ENCODE results near the gene TAF10.

TAF10 gene

DNA sequence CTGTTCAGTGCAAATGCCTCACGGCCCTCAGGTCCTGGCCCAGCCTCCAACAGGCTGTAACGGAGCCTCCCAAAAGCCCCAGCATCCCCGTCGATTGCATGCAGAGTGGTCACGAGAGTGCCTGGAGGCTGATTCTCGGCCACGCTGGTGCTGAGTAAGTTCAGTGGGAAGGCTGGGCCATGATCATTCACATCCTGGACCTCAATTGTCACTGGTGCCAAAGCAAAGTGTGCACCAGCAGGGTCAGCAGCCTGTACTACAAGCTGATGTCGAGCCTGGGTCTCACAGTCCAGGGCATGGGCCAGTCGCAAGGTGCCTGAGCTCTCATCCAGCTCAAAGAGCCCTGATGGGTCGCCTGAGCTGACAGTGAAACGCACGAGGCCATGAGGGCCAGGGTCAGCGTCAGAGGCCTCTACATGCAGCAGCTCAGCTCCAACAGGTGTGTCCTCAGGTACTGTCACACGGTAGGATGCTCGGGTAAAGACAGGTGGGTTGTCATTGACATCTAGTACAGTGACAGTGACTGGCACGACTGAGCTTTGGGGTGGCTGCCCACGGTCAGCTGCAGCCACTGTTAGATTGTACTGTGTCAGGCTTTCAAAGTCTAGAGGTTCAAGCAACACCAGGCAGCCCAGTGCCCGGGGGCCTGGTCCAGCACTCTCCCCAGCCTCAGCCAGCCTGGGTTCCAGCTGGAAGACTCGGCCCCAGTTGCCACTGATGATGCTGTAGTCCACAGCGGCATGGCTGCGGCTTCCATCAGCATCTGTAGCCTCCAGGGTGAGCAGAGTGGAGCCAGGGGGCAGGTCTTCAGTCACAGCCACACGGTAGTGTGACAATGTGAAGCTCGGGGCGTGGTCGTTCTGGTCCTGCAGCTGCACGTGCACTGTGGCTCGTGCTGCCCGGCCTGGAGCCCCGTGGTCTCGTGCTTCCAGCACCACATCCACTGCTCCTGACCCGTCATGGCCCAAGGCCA is 11.7 kb upstream of the TAF10 start:
- DNase-seq = no peak

- no peak for DNase-seq
Measured at GRCh38 chr11:6622261-6623171, 10.5 kb upstream of the TAF10 start.

GRCh38 chr11:6621711-6622211 is 9.7 kb upstream of the TAF10 start:
- DNase-seq = no peak

GRCh38 chr11:6620636-6621035 is 8.6 kb upstream of the TAF10 start:
- no peak for DNase-seq

DNA sequence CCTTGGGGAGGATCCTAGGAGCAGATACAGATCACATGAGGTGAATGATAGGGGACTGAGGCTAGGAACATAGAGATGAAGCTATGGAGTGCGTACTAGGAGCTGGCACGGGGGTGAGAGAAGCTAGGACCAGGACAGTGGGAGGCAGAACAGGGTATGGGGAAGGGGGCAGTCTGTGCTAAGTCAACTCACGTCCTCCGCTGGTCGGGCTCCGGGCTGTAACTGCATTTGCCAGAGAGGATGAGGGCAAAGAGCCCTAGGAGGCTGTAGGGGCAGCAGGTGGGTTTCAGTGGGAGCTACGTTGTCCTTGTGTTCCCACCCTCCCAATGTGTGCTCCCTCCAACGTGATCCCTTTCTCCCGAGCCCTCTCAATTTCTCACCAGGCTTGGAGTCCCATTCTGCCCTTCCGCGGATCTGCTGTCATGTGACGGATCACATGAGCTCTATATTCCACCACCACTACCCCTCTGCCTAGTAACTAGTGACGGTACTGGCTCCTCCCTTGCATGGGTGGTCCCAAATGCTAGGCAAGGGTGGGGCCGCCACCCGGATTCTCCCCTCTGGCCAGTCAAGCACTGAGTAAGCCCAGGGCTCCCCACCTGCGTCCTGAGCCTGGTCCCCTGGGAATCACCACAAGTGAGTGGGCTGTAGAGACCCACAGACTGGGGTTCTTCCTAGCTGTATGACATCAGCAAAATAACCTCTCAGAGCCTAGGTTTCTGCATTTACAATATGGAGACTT is 7.2 kb upstream of the TAF10 start, which contains the start of gene TPP1:
TSS of gene TPP1 (minus strand) at position 419 of the 742 bp plus-strand sequence. CDS start at position 397, 22 bp downstream.
- peak; percentile 92 for DNase-seq

GRCh38 chr11:6618117-6619003 is 6.3 kb upstream of the TAF10 start:
- DNase-seq = no peak

GRCh38 chr11:6617315-6617781 is 5.3 kb upstream of the TAF10 start:
- DNase-seq = no peak

- DNase-seq = no peak
Measured at GRCh38 chr11:6616596-6617250, 4.7 kb upstream of the TAF10 start.

- no peak for DNase-seq
Measured at GRCh38 chr11:6615882-6616585, 4.0 kb upstream of the TAF10 start.

DNA sequence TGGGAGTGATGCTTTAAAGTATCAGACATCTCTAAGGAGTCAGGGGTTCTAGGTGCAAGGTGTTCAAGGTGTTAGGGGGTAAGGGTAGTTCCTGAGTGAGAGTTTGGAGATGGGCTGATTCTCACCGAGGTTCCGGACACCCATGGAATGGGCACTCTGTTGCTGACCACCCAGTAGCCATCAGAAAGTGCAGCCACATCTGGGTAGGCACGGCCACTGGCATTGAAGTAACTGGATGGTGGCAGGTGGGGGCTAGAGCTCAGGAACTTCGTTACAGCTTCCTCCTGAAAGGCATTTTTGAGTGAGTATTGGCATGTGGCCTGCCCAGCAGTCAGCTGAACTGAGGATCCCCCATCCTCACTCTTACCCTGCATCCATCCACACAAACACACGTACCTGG is 3.0 kb upstream of the TAF10 start:
- no peak for DNase-seq

DNA sequence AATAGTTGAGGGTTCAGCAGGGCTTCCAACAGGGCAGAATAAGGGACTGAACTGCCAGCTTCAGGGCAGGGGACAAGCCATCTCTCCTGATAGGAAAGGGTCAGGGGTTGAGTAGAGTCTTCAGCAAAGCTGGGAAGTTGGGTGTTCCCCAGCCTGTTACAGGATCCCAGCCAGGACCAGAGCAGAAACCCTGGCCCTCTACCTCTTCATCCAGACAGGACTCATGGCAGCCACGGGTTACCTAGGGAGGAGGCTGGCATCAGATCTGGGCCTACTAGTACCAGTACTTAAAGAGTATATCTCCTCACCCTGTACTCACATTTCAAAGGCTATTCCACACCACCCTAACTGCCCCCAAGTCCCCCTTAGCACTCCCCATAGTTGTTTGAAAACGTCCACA is 2.4 kb upstream of the TAF10 start:
- no peak for DNase-seq

DNA sequence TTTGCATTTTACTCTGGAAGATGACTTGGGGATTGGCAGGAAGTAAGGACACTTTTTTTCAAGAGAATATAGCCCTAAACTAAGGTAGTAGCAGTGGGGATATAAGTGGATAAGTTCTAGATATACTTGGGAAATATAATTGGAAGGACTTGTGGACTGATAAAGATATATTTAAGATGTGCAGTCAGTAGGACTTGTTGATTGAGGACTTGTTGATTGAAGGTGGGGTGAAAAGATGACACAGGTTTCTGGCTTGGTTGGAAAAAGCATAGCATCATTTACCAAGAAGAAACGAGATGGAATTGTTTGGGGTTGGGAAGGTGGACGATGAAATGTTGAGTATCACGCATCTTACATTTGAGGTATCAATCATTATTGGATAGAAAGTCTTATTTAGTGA is 1.5 kb upstream of the TAF10 start:
- DNase-seq = no peak

DNA sequence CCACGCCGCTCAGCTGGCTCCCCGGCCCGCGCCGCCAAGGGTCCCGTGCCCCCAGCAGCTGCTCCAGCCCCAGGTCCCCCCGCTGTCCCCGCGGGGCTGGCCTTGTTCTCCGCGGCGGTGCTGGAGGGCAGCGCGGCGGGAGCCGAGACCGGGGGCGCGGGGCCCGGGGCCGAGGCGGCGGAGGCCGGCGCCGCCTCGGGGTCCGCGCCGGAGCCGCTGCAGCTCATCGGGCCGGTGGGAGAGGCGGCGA is 128 bp downstream of the TAF10 start:
- no peak for DNase-seq

GRCh38 chr11:6611092-6611962 is 689 bp downstream of the TAF10 start:
- DNase-seq = peak; percentile 37

DNA sequence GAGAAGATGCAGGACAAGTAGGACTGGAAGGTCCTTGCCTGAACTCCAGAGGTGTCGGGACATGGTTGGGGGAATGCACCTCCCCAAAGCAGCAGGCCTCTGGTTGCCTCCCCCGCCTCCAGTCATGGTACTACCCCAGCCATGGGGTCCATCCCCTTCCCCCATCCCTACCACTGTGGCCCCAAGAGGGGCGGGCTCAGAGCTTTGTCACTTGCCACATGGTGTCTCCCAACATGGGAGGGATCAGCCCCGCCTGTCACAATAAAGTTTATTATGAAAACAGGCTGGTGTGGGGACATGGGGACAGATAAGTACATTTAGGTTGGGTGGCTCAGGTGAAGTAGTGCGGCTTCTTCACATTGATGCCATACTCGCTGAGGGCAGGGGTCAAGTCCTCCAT is 1.4 kb downstream of the TAF10 start:
- peak; percentile 41 for DNase-seq

DNA sequence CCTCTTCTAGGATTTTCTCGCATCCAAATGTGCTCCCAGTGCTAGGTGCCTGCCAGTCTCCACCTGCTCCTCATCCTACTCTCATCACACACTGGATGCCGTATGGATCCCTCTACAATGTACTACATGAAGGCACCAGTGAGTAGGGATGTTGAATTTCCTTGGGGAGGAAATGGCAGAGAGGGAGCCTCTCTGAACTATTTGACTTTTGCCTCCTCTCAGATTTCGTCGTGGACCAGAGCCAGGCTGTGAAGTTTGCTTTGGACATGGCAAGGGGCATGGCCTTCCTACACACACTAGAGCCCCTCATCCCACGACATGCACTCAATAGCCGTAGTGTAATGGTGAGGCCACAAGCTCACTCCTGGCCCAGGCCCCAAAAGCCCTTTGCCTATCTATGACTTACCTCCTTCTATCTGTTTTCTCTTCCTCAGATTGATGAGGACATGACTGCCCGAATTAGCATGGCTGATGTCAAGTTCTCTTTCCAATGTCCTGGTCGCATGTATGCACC is 2.5 kb downstream of the TAF10 start:
- peak; percentile 15 for DNase-seq

DNA sequence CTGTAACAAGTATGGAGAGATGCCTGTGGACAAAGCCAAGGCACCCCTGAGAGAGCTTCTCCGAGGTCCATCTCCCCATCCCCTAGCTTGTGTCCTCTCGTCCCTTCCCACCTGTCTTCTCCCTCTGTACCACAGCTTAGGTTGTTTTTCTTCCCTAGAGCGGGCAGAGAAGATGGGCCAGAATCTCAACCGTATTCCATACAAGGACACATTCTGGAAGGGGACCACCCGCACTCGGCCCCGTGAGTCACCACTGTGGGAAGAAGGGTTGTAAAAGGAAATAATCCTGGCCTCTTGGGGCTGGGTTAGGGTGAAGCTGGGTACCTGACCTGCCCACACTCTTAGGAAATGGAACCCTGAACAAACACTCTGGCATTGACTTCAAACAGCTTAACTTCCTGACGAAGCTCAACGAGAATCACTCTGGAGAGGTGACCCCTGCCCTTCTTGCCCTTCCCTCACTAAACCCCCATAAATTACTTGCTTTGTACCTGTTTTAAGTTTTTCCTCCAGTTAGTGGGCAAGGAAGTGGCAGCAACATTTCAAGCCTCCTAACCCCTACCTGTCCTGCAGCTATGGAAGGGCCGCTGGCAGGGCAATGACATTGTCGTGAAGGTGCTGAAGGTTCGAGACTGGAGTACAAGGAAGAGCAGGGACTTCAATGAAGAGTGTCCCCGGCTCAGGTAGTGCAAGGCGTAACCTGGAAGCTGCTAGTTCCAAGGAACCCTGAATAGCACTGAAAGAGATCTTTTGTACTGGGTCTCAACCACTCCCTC is 3.1 kb downstream of the TAF10 start:
- DNase-seq = peak; percentile 35

- DNase-seq = no peak
Measured at GRCh38 chr11:6608011-6608410, 4.0 kb downstream of the TAF10 start.

Measured in right forelimb (tissue), 1 donor.